HepG2 (cell line): Measurements from ENCODE around the gene CTSW. TPM values are rescaled to one million over a fixed set of nuclear protein-coding genes. Genes with fewer than 3 reads are reported as not detected.
A peak's percentile ranks its signal among the peaks of the same experiment; 100 is the strongest.

Experiments used
- HMGXB4 ChIP-seq, 2 experiments: sonication (generic) in 1 of 2; formaldehyde crosslinking in 1 of 2; IDR thresholded peaks; 2 replicates each; pipeline versions ENCODE4 v1.4.0 to v1.6.1; 2018 to 2020; ENCODE audit warnings: missing genetic modification reagents in 2 of 2, borderline replicate concordance in 1 of 2, low read depth in 1 of 2, mild to moderate bottlenecking in 1 of 2, missing biosample characterization in 1 of 2
- JARID2 ChIP-seq: sonication (generic); formaldehyde crosslinking; IDR thresholded peaks from 2 replicates; pipeline ENCODE4 v1.8.1; 2023; ENCODE audit warnings: missing genetic modification reagents, inconsistent platforms; ENCODE audit not compliant: insufficient replicate concordance
- KDM2A ChIP-seq: sonication (generic); formaldehyde crosslinking; IDR thresholded peaks from 2 replicates; pipeline ENCODE4 v1.4.0; 2020; ENCODE audit warnings: low read depth, missing genetic modification reagents, borderline replicate concordance
- U2AF1 ChIP-seq: fragments of 200-400 bp; formaldehyde crosslinking; optimal IDR thresholded peaks from 2 replicates; pipeline ENCODE3; 2017; ENCODE audit warnings: mild to moderate bottlenecking, low read depth, low read length
- ZNF276 ChIP-seq: sonication (generic); formaldehyde crosslinking; IDR thresholded peaks from 2 replicates; pipeline ENCODE4 v1.4.0; 2020; ENCODE audit warnings: mild to moderate bottlenecking, low read depth, missing genetic modification reagents
- ZNF292 ChIP-seq: sonication (generic); formaldehyde crosslinking; IDR thresholded peaks from 2 replicates; pipeline ENCODE4 v1.8.1; 2022; ENCODE audit warnings: mild to moderate bottlenecking, low read depth, missing genetic modification reagents, borderline replicate concordance
- ZNF329 ChIP-seq: sonication (generic); formaldehyde crosslinking; IDR thresholded peaks from 2 replicates; pipeline ENCODE4 v1.9.0; 2021; ENCODE audit warnings: low read depth, mild to moderate bottlenecking, missing genetic modification reagents
- ZNF574 ChIP-seq: sonication (generic); formaldehyde crosslinking; IDR thresholded peaks from 2 replicates; pipeline ENCODE4 v1.4.0; 2020; ENCODE audit warnings: missing genetic modification reagents
- ZNF619 ChIP-seq: sonication (generic); formaldehyde crosslinking; IDR thresholded peaks from 2 replicates; pipeline ENCODE4 v1.4.0; 2020; ENCODE audit warnings: mild to moderate bottlenecking, missing genetic modification reagents
- ZNF678 ChIP-seq: sonication (generic); formaldehyde crosslinking; IDR thresholded peaks from 2 replicates; pipeline ENCODE4 v1.4.0; 2020; ENCODE audit warnings: mild to moderate bottlenecking, missing genetic modification reagents
- ZNF747 ChIP-seq: sonication (generic); formaldehyde crosslinking; IDR thresholded peaks from 2 replicates; pipeline ENCODE4 v1.8.1; 2023; ENCODE audit warnings: missing genetic modification reagents, mild to moderate bottlenecking, borderline replicate concordance
- polyA plus RNA-seq, 8 experiments: library from polyadenylated mRNA; depleted of rRNA in 3 of 8; stranded (reverse) in 7 of 8; unstranded in 1 of 8; fragments of >200 nt; fragmentation: Illumina TruSeq in 4 of 8; extraction: Trizol in 4 of 8; gene quantifications; 2 replicates each; pipeline versions ENCODE4 v1.2.1 to v1.2.3, GENCODE V29; 2011 to 2016; ENCODE audit warnings: low read depth in 4 of 8, missing spikeins in 1 of 8, mixed read lengths in 1 of 8; ENCODE audit not compliant: insufficient read depth in 1 of 8
- total RNA-seq, 5 experiments: library from RNA; depleted of rRNA; stranded (reverse); fragments of >200 nt; fragmentation: Illumina TruSeq; extraction: Trizol; gene quantifications; 2 replicates each; pipeline ENCODE4 v1.2.3, GENCODE V29; 2016; ENCODE audit warnings: low read depth in 1 of 5
- TF ChIP-seq, protein P1 (sequence below): IDR thresholded peaks from 2 replicates; pipeline ENCODE4 v1.6.1; 2012; ENCODE audit warnings: inconsistent platforms
- TF ChIP-seq, protein P2 (sequence below): sonication (generic); formaldehyde crosslinking; IDR thresholded peaks from 2 replicates; pipeline ENCODE4 v1.9.0; 2021; ENCODE audit warnings: missing genetic modification reagents, borderline replicate concordance

Gene CTSW
- total and polyA plus RNA-seq, 2 of the 13 experiments (the other 11 are each of a cell fraction or from before 2014, with no cell fraction given), result 0.09 TPM; not detected in 1

- TF ChIP-seq ZNF276 (CRISPR knock-in tag), result 0 out of 2 replicates have a peak, but pooled peaks have one; percentile 68
- peak; percentile 40 to 68; a peak in 2 of 4 replicates for TF ChIP-seq HMGXB4 (CRISPR knock-in tag; IDR thresholded peaks at IDR 0.05; ENCODE audit: borderline replicate concordance in 1 of 2, low read depth in 1 of 2)
- TF ChIP-seq KDM2A, result no peak; the same call in 1 of the 2 replicates
- TF ChIP-seq ZNF747 (CRISPR knock-in tag), result peak; percentile 46; the same call in 1 of the 2 replicates
- TF ChIP-seq, protein P1, sequence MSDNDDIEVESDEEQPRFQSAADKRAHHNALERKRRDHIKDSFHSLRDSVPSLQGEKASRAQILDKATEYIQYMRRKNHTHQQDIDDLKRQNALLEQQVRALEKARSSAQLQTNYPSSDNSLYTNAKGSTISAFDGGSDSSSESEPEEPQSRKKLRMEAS, result peak; percentile 99
- peak; percentile 80 for TF ChIP-seq ZNF574 (CRISPR knock-in tag)
- TF ChIP-seq, protein P2, sequence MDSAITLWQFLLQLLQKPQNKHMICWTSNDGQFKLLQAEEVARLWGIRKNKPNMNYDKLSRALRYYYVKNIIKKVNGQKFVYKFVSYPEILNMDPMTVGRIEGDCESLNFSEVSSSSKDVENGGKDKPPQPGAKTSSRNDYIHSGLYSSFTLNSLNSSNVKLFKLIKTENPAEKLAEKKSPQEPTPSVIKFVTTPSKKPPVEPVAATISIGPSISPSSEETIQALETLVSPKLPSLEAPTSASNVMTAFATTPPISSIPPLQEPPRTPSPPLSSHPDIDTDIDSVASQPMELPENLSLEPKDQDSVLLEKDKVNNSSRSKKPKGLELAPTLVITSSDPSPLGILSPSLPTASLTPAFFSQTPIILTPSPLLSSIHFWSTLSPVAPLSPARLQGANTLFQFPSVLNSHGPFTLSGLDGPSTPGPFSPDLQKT (CRISPR knock-in tag), result no peak
- TF ChIP-seq U2AF1, result no peak
- TF ChIP-seq ZNF292, result no peak
- no peak; the same call in 1 of the 2 replicates for TF ChIP-seq ZNF678
- no peak for TF ChIP-seq ZNF329 (CRISPR knock-in tag)
- no peak for TF ChIP-seq ZNF619 (CRISPR knock-in tag)
- no peak for TF ChIP-seq JARID2 (CRISPR knock-in tag)
Measured at GRCh38 chr11:65890324-65891218, 10.9 kb downstream of the CTSW start, which contains the start of gene CCDC85B (continued).
